Stimulated activated CD4-positive, alpha-beta T cell treated with anti-CD3 and anti-CD28 coated beads, Interleukin-2, amount 100 ng/mL, for 48 hours (primary cell): ENCODE results near the gene SUV39H2.
A peak's percentile ranks its signal among the peaks of the same experiment; 100 is the strongest.
"Not testable (repeated sequence)": the region's sequence is repeated elsewhere in the genome, so short reads cannot be mapped to it uniquely, and the experiment has no call there.

Source experiments
- DNase-seq, 2 donors: peaks; one replicate each; pipeline ENCODE4 v3.0.0-alpha.2; 2020

Gene SUV39H2

DNA sequence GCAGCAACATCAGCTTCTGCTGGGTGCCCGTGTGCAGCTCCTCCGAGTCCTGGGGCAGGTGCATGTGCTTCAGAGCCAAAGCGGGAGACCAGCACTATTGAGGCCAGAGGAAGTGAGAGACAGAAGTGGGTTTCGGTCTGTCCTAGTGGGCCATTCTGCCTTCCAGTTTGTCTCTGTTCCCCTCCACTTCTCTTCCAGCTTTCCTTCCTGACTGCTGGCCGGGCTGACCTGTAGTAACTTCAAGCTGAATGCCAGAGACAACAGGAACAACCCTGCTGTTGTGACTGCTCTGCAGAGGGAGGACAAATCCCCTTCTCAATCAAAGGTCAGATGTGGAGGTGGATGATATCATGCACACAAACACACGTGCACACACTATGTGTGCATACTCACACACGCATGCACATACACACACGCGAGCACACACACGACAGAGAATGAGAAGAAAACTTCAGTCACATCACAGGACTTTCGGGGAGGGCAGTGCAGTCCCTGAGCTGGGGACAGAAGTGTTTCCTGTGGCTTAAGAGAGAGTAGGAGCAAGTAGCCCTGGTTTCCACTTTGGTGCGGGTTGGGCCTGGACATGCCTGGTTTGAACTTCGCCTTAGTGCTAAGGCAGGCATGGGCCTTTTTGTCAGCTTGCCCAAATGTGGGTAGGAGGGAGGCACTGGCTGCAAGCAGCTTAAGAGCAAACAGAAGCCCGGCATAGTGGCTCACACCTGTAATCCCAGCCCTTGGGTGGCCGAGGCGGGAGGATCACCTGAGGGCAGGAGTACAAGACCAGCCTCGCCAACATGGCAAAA is 63.7 kb downstream of the SUV39H2 start:
- DNase-seq, result not testable (repeated sequence)

DNA sequence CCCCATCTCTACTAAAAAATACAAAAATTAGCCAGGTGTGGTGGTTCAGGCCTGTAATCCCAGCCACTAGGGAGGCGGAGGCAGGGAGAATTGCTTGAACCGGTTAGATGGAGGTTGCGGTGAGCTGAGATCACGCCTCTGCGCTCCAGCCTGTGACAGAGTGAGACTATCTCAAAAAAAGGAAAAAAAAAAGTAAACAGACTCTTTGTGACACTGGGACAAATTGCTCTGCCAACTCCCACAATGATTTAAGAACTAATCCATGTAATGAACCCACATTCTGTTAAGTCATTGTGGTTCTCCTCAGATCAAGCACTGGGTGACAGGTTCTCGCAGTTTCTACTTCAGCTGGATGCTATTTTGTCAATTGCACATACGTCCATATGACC is 64.3 kb downstream of the SUV39H2 start:
- not testable (repeated sequence) for DNase-seq

DNA sequence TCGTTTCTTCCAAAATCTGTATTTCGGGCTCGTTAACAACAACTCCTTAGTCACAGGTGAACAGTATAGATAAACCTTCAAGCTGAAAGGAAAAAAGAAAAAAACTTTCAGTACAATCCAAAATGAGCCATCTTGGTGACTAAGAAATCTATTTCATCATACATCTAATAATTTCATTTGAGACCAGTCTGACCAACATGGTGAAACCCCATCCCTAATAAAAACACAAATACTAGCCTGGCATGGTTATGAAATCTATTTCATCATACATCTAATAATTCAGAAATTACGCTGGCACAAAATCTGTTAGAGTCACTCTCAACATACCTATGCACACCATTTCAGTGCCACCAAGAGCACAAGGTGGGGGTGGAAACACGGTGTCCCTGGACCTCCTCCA is 66.4 kb downstream of the SUV39H2 start:
- no peak for DNase-seq

DNA sequence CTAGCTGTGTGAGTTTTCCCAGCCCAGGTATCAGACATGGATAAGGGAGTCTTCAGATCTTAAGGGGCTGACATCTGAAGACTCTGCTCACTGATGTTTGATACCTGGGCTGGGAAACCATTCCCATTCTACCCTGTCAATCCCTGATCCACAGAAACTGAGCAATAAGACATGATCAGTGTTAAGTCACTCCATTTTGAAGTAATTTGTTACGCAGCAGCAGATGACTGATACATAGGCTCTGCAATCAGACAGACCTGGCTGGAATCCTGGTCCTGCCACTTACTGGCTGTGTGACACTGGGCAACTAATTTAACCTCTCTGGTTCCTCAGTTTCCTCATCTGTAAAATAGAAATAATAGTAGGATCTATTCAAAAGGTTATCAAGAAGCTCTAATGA is 68.6 kb downstream of the SUV39H2 start:
- no peak for DNase-seq

DNA sequence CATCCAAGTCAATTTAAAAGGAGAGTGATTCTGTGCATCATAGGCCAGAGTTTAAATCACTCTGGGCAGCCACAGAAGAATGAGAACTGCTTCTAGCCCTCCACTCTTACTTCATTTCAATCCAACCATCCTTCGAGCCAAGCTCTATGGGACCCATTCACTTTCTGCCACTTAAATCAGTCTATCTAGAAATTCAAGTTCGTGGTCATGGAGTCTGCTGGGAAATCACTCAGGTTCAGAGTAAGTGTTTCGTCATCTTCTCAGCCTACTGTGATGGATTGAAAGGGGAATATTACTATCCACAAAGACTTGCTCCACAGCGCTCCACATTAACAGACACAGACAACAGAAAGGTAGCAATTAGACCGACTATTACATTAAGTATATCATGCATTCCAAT is 70.6 kb downstream of the SUV39H2 start:
- DNase-seq, result no peak

DNA sequence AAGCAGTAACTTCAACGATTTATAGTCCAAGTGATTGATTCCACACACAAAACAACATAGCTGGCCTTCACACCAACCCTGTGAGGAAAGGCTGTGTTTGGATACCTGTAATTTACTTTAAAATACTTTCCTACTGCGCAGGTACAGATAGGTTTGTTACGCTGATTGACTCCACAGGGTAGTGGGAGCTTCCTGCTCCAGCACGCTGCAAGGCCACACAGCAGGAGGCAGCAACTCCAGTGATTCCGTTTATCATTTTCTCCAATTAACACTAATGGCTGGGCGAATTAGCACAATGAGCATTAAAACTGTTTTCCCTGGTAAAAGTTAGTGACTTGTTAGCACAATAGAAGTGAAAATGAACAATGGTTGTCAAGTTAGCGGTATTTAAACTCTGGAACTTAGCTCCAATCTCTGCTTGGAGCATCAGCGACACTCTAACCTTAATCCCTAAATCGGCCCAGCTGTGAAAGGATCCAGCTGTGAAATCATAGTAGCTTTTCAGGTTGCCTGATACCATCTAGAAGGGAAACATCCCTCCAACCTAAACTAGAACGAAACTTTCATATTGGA is 74.3 kb downstream of the SUV39H2 start:
- DNase-seq, result no peak

DNA sequence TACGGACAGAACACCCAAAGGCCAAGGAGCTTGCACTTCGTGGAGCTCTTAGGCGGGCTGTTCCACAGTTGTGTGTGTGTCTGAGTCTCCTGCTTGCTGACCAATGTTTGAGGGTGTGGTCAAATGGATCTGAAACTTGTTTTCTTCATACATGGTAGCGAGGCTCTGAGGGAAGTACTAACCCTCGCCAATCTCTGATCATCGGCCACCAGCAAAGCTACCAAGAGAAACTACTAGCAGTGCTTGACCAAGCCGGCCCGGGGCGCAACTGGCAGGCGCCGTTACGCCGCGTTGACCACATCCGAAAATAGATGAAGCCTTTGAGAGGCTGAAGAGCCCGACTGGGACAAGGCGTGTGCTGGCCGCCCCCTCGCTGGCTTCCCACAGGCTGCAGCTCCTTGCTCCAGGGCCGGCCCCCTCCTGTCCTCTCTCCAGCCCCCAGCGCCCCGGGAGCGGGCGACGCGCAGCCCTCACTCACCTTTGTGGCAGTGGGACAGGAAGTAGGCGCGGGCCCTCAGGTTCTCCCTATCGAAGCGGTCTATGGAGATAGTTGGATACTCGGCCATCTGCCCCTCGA is 74.8 kb downstream of the SUV39H2 start:
- DNase-seq, result peak in 1 of 2 donors; percentile 13
